ENCODE data around the gene EBP.
"Not testable (repeated sequence)": the region's sequence is repeated elsewhere in the genome, so short reads cannot be mapped to it uniquely, and the experiment has no call there.

The EBP gene

GRCh38 chrX:48531358-48531959 lies 9.9 kb downstream of the EBP start:
- peak in 1 of 5 donors; percentile 33 for DNase-seq

- no peak for DNase-seq
Observed at GRCh38 chrX:48532161-48532560, 10.6 kb downstream of the EBP start.

- no peak for DNase-seq
Observed at GRCh38 chrX:48533165-48533564, 11.6 kb downstream of the EBP start.

- no peak for DNase-seq
Observed at GRCh38 chrX:48538641-48539344, 17.2 kb downstream of the EBP start.

GRCh38 chrX:48539345-48540027 lies 17.9 kb downstream of the EBP start, which contains the start of gene TBC1D25:
Gene TBC1D25 (plus strand): TSS chrX:48539714. CDS start chrX:48539798, 84 bp downstream.
- peak; percentile 94 to 98 (median 95) for DNase-seq

GRCh38 chrX:48540028-48540375 lies 18.4 kb downstream of the EBP start:
- DNase-seq: peak in 4 of 5 donors; percentile 19 to 60 (median 37)

GRCh38 chrX:48540480-48540879 lies 18.9 kb downstream of the EBP start:
- DNase-seq: no peak

- DNase-seq: no peak
Observed at GRCh38 chrX:48541140-48541814, 19.7 kb downstream of the EBP start.

GRCh38 chrX:48548871-48549270 lies 27.3 kb downstream of the EBP start:
- DNase-seq: no peak

GRCh38 chrX:48555731-48556325 lies 34.2 kb downstream of the EBP start:
- not testable (repeated sequence) for DNase-seq

GRCh38 chrX:48558271-48558670 lies 36.7 kb downstream of the EBP start:
- peak in 1 of 5 donors; percentile 12 for DNase-seq

- DNase-seq: no peak
Observed at GRCh38 chrX:48559636-48560035, 38.0 kb downstream of the EBP start.

GRCh38 chrX:48560056-48560455 lies 38.4 kb downstream of the EBP start:
- no peak for DNase-seq

- DNase-seq: no peak
Observed at GRCh38 chrX:48560681-48561080, 39.1 kb downstream of the EBP start.

- peak in 1 of 5 donors; percentile 84 for DNase-seq
Observed at GRCh38 chrX:48569958-48570357, 48.4 kb downstream of the EBP start.

- peak in 1 of 5 donors; percentile 4 for DNase-seq
Observed at GRCh38 chrX:48573690-48574269, 52.2 kb downstream of the EBP start.

GRCh38 chrX:48574270-48575266 lies 53.0 kb downstream of the EBP start, which contains the start of gene RBM3:
Gene RBM3 (plus strand): TSS chrX:48574484. CDS start chrX:48575181, 697 bp downstream.
- DNase-seq: peak; percentile 80 to 96 (median 87)

GRCh38 chrX:48575642-48576041 lies 54.0 kb downstream of the EBP start:
- DNase-seq: no peak

- DNase-seq: no peak
Observed at GRCh38 chrX:48576108-48576507, 54.5 kb downstream of the EBP start.
